ENCODE data around the gene DPEP1. TPM values are rescaled to one million over a fixed set of nuclear protein-coding genes. Genes with fewer than 3 reads are reported as not detected.
A peak's percentile ranks its signal among the peaks of the same experiment; 100 is the strongest.

The DPEP1 gene
- total and polyA plus RNA-seq, 2 donors (not counting 1 experiment from before 2014, with no cell fraction given) = not detected

- H3K4me1 ChIP-seq (ENCODE audit: control insufficient read depth in 2 of 2, insufficient read depth in 2 of 2, low read length in 2 of 2) = peaks cover 7 to 15% of the 10 kb centered on the region in 2 donors
- peak overlapping the region in 1 of 5 experiments; percentile 96 for H3K4me3 ChIP-seq (ENCODE audit: control extremely low read depth in 1 of 5, extremely low read depth in 1 of 5, insufficient read depth in 1 of 5, low read depth in 2 of 5, low read length in 4 of 5)
- peaks cover 13% of the 10 kb centered on the region for H4K20me1 ChIP-seq (ENCODE audit: control insufficient read depth, insufficient read depth, low read length, poor library complexity, severe bottlenecking)
- ChIA-PET CTCF (interaction anchor here (1.0 to 1.9 kb wide), 2 partner anchors 14 to 127 kb away, joined by 3 to 8 read pairs; no protein-coding TSS in a partner anchor), POLR2A (interaction anchor here (0.6 to 1.5 kb wide), 3 partner anchors 11 to 15 kb away, joined by 5 to 8 read pairs (median 6); partner anchors contain the start of gene SPATA2L)
- peak overlapping the region; percentile 99 for H2AFZ ChIP-seq (ENCODE audit: insufficient read depth, low read depth, low read length, poor library complexity, severe bottlenecking)
- H3K27ac Mint-ChIP-seq = peak overlapping the region; percentile 59
- H3K79me2 ChIP-seq (ENCODE audit: control insufficient read depth, insufficient read depth, low read length) = peaks cover 32% of the 10 kb centered on the region
- intact Hi-C loops (cut with micrococcal nuclease) = loop anchor here (1.0 to 5.0 kb wide), 5 partner anchors 14 to 188 kb away; partner anchors contain the start of genes RPL13, VPS9D1 and ZNF276
- no peaks in the 10 kb centered on the region for H3K27me3 Mint-ChIP-seq
- peaks cover 18% of the 10 kb centered on the region for H3K4me1 Mint-ChIP-seq
- peak overlapping the region; percentile 91 for H3K9ac ChIP-seq (ENCODE audit: low read length)
- H3K36me3 ChIP-seq (replicated peaks in 1 of 2; ENCODE audit: control extremely low read depth in 1 of 2, control insufficient read depth in 1 of 2, extremely low read depth in 1 of 2, insufficient read depth in 2 of 2, low read length in 1 of 2) = peaks cover 2 to 8% of the 10 kb centered on the region in 2 experiments
- H3K27ac ChIP-seq (ENCODE audit: low read length in 2 of 2) = no peak overlapping the region
- no CpG with 5 or more reads among the region's 1 CpG for WGBS (ENCODE audit: insufficient coverage)
- H3K27me3 ChIP-seq (replicated peaks in 1 of 4; ENCODE audit: control extremely low read depth in 1 of 4, control insufficient read depth in 3 of 4, insufficient read depth in 4 of 4, low read length in 3 of 4) = no peaks in the 10 kb centered on the region
- ATAC-seq (ENCODE audit: low read depth) (no peak), DNase-seq (peak; percentile 26)
- peak overlapping the region; percentile 100 for H3K4me2 ChIP-seq (replicated peaks; ENCODE audit: low read depth, low read length, poor library complexity, severe bottlenecking)
- peak overlapping the region; percentile 74 for H3K4me3 Mint-ChIP-seq
- no peaks in the 10 kb centered on the region for H3K9me3 Mint-ChIP-seq (ENCODE audit: insufficient read depth)
- no peaks in the 10 kb centered on the region for H3K9me3 ChIP-seq (ENCODE audit: control extremely low read depth in 1 of 3, control insufficient read depth in 2 of 3, insufficient read depth in 1 of 3, low read length in 2 of 3)
- TF ChIP-seq EZH2 (IDR thresholded peaks at IDR 0.05; ENCODE audit: borderline replicate concordance, insufficient read depth, low read depth, low read length, poor library complexity, severe bottlenecking) = no peak
- no peak for TF ChIP-seq CTCF (IDR thresholded peaks at IDR 0.05)
Measured at GRCh38 chr16:89685916-89686315, 72.5 kb downstream of the DPEP1 start.

GRCh38 chr16:89686520-89687091 lies 73.2 kb downstream of the DPEP1 start, which contains the start of gene CDK10:
TSS of gene CDK10 (plus strand) at chr16:89686689. CDS start at chr16:89686711, 22 bp downstream.
- Mint-ChIP-seq H3K9me3 (ENCODE audit: insufficient read depth) (no peaks in the 10 kb centered on the region), H3K27ac (peak within 1 kb of the TSS; percentile 97), H3K27me3 (no peaks in the 10 kb centered on the region), H3K4me3 (peak within 1 kb of the TSS; percentile 96), H3K4me1 (peaks cover 18% of the 10 kb centered on the region)
- H3K9ac ChIP-seq (ENCODE audit: low read length) = peak within 1 kb of the TSS; percentile 91
- peak within 1 kb of the TSS; percentile 54 to 83 for H3K27ac ChIP-seq (ENCODE audit: low read length in 2 of 2)
- under 1% methylated on average over 67 of the region's 67 CpGs for WGBS (ENCODE audit: insufficient coverage)
- DNase-seq (peak; percentile 94), ATAC-seq (ENCODE audit: low read depth) (peak; percentile 90)
- intact Hi-C loops (cut with micrococcal nuclease) = loop anchor here (1.0 to 5.0 kb wide), 5 partner anchors 14 to 188 kb away; partner anchors contain the start of genes RPL13, VPS9D1 and ZNF276
- H3K4me1 ChIP-seq (ENCODE audit: control insufficient read depth in 2 of 2, insufficient read depth in 2 of 2, low read length in 2 of 2) = peaks cover 7 to 15% of the 10 kb centered on the region in 2 donors
- H3K4me3 ChIP-seq (ENCODE audit: control extremely low read depth in 1 of 5, extremely low read depth in 1 of 5, insufficient read depth in 1 of 5, low read depth in 2 of 5, low read length in 4 of 5) = peak within 1 kb of the TSS; percentile 52 to 96 (median 78)
- H3K36me3 ChIP-seq (replicated peaks in 1 of 2; ENCODE audit: control extremely low read depth in 1 of 2, control insufficient read depth in 1 of 2, extremely low read depth in 1 of 2, insufficient read depth in 2 of 2, low read length in 1 of 2) = peaks cover 2 to 13% of the 10 kb centered on the region in 2 experiments
- peak within 1 kb of the TSS; percentile 99 for H2AFZ ChIP-seq (ENCODE audit: insufficient read depth, low read depth, low read length, poor library complexity, severe bottlenecking)
- H3K4me2 ChIP-seq (replicated peaks; ENCODE audit: low read depth, low read length, poor library complexity, severe bottlenecking) = peak within 1 kb of the TSS; percentile 100
- TF ChIP-seq EZH2 (IDR thresholded peaks at IDR 0.05; ENCODE audit: borderline replicate concordance, insufficient read depth, low read depth, low read length, poor library complexity, severe bottlenecking) (no peak), CTCF (IDR thresholded peaks at IDR 0.05) (no peak)
- CTCF ChIA-PET = interaction anchor here (1.0 to 1.9 kb wide), 3 partner anchors 13 to 174 kb away, joined by 3 to 8 read pairs (median 3); no protein-coding TSS in a partner anchor
- no peaks in the 10 kb centered on the region for H3K9me3 ChIP-seq (ENCODE audit: control extremely low read depth in 1 of 3, control insufficient read depth in 2 of 3, insufficient read depth in 1 of 3, low read length in 2 of 3)
- peaks cover 13% of the 10 kb centered on the region for H4K20me1 ChIP-seq (ENCODE audit: control insufficient read depth, insufficient read depth, low read length, poor library complexity, severe bottlenecking)
- no peaks in the 10 kb centered on the region for H3K27me3 ChIP-seq (replicated peaks in 1 of 4; ENCODE audit: control extremely low read depth in 1 of 4, control insufficient read depth in 3 of 4, insufficient read depth in 4 of 4, low read length in 3 of 4)
- peaks cover 32% of the 10 kb centered on the region for H3K79me2 ChIP-seq (ENCODE audit: control insufficient read depth, insufficient read depth, low read length)
- POLR2A ChIA-PET = interaction anchor here (0.6 to 1.5 kb wide), 6 partner anchors 10 to 187 kb away, joined by 3 to 8 read pairs (median 6); partner anchors contain the start of genes SPATA2L and TCF25
